Naive thymus-derived CD4-positive, alpha-beta T cell (primary cell): ENCODE data around the gene SBK2. TPM values are rescaled to one million over a fixed set of nuclear protein-coding genes. Genes with fewer than 3 reads are reported as not detected.

Experiments
- ATAC-seq: fragments of 150-1000 bp; cut with Tn5 transposase; 2 replicates; pipeline ENCODE4 v1.10.0; 2021; ENCODE audit warnings: mild to moderate bottlenecking, moderate library complexity
- CTCF ChIA-PET: fragments of 350-600 bp; sonication (Branson Sonifier 250); formaldehyde crosslinking; loops from one replicate; lab custom pipeline; 2021; ENCODE audit warnings: antibody characterized with exemption; lab: Charles Lee
- POLR2A ChIA-PET: fragments of 350-600 bp; sonication (Branson Sonifier 250); formaldehyde crosslinking; loops from one replicate; lab custom pipeline; 2021; ENCODE audit warnings: antibody characterized with exemption, inconsistent platforms; lab: Charles Lee
- DNase-seq, 9 donors: peaks; one replicate each; pipeline versions ENCODE4 v3.0.0 to v3.0.0-alpha.2; 2020 to 2022; ENCODE audit warnings: mixed read lengths in 1 of 9
- H3K27ac ChIP-seq: one replicate; pipeline ENCODE4 v1.7.0; 2013; ENCODE audit warnings: mild to moderate bottlenecking, low read depth, low read length, moderate library complexity
- H3K27me3 ChIP-seq, 2 donors: one replicate each; pipeline ENCODE4 v1.7.0; 2013; ENCODE audit warnings: low read length in 2 of 2, mild to moderate bottlenecking in 2 of 2, moderate library complexity in 2 of 2; ENCODE audit not compliant: control insufficient read depth in 2 of 2, insufficient read depth in 2 of 2
- H3K36me3 ChIP-seq, 3 experiments: 1 replicate in 2 of 3; 2 replicates in 1 of 3; pipeline ENCODE4 v1.7.0; 2013; ENCODE audit warnings: low read length in 3 of 3, mild to moderate bottlenecking in 3 of 3, moderate library complexity in 1 of 3; ENCODE audit not compliant: insufficient read depth in 3 of 3, control insufficient read depth in 2 of 3
- H3K4me1 ChIP-seq, 2 donors: one replicate each; pipeline ENCODE4 v1.7.0; 2013; ENCODE audit warnings: low read length in 2 of 2, mild to moderate bottlenecking in 2 of 2, moderate library complexity in 1 of 2; ENCODE audit not compliant: control insufficient read depth in 2 of 2, insufficient read depth in 2 of 2
- H3K4me3 ChIP-seq: 2 replicates; pipeline ENCODE4 v1.7.0; 2013; ENCODE audit warnings: mild to moderate bottlenecking, low read length
- H3K9me3 ChIP-seq, 3 experiments: 1 replicate in 2 of 3; 2 replicates in 1 of 3; pipeline ENCODE4 v1.7.0; 2013; ENCODE audit warnings: low read length in 3 of 3; ENCODE audit not compliant: control insufficient read depth in 2 of 3
- H3K27ac Mint-ChIP-seq, 9 donors: one replicate each; pipeline ENCODE4 v1.8.0; 2020 to 2022; ENCODE audit warnings: mixed read lengths in 9 of 9, mild to moderate bottlenecking in 8 of 9, moderate library complexity in 5 of 9, inconsistent platforms in 2 of 9
- H3K27me3 Mint-ChIP-seq, 5 donors: one replicate each; pipeline ENCODE4 v1.8.0; 2021 to 2022; ENCODE audit warnings: mixed read lengths in 5 of 5, mild to moderate bottlenecking in 1 of 5
- H3K36me3 Mint-ChIP-seq, 5 donors: one replicate each; pipeline ENCODE4 v1.8.0; 2020 to 2022; ENCODE audit warnings: mixed read lengths in 5 of 5, mild to moderate bottlenecking in 3 of 5, inconsistent platforms in 1 of 5
- H3K4me1 Mint-ChIP-seq, 7 donors: one replicate each; pipeline ENCODE4 v1.8.0; 2020 to 2022; ENCODE audit warnings: mixed read lengths in 7 of 7, mild to moderate bottlenecking in 3 of 7, inconsistent platforms in 1 of 7
- H3K4me3 Mint-ChIP-seq, 10 donors: one replicate each; pipeline ENCODE4 v1.8.0; 2020 to 2022; ENCODE audit warnings: mild to moderate bottlenecking in 10 of 10, mixed read lengths in 10 of 10, moderate library complexity in 6 of 10, inconsistent platforms in 2 of 10
- H3K9me3 Mint-ChIP-seq, 11 donors: one replicate each; pipeline ENCODE4 v1.8.0; 2020 to 2022; ENCODE audit warnings: mixed read lengths in 11 of 11, mild to moderate bottlenecking in 4 of 11, inconsistent platforms in 1 of 11, moderate library complexity in 1 of 11
- intact Hi-C, 2 donors: fragments of 100-400 bp; cut with micrococcal nuclease; formaldehyde crosslinking; loops; one replicate each; pipeline ENCODE4 v1.15.1; 2023
- polyA plus RNA-seq, 2 donors: library from polyadenylated mRNA; unstranded; fragments of 300-500 nt; fragmentation: Illumina TruSeq; gene quantifications; one replicate each; pipeline ENCODE4 v1.2.3, GENCODE V29; 2021
- total RNA-seq, 6 experiments: library from RNA in 5 of 6; stranded (reverse) in 5 of 6; gene quantifications; 1 replicate in 5 of 6; 2 replicates in 1 of 6; pipeline ENCODE4 v1.2.3 and lab custom pipeline; 2021 to 2026

Gene SBK2
- total and polyA plus RNA-seq, 7 experiments from 2014 or later = not detected

GRCh38 chr19:55566823-55567222, 29.9 kb upstream of the SBK2 start:
- intact Hi-C loops = no loop called here
- Histone ChIP-seq H3K9me3 (no peaks in the 10 kb centered on the region), H3K27ac (no peak overlapping the region), H3K4me3 (no peak overlapping the region), H3K4me1 (no peaks in the 10 kb centered on the region), H3K36me3 (no peaks in the 10 kb centered on the region), H3K27me3 (no peaks in the 10 kb centered on the region)
- Mint-ChIP-seq H3K9me3 (peaks cover 0 to 2% (median 0%) of the 10 kb centered on the region in 11 donors), H3K36me3 (peaks cover 0 to 4% (median 0%) of the 10 kb centered on the region in 5 donors), H3K4me3 (no peak overlapping the region), H3K27me3 (peaks cover 0 to 20% (median 6%) of the 10 kb centered on the region in 5 donors), H3K4me1 (no peaks in the 10 kb centered on the region), H3K27ac (no peak overlapping the region)
- no peak for DNase-seq
- POLR2A ChIA-PET = no interaction called here
- CTCF ChIA-PET = no interaction called here
- ATAC-seq = no peak

GRCh38 chr19:55563261-55563690, 26.3 kb upstream of the SBK2 start:
- peaks cover 0 to 4% (median 0%) of the 10 kb centered on the region in 5 donors for H3K36me3 Mint-ChIP-seq
- peaks cover 0 to 24% (median 13%) of the 10 kb centered on the region in 5 donors for H3K27me3 Mint-ChIP-seq
- DNase-seq = no peak
- Histone ChIP-seq H3K9me3 (no peaks in the 10 kb centered on the region), H3K4me3 (no peak overlapping the region), H3K36me3 (no peaks in the 10 kb centered on the region), H3K27me3 (no peaks in the 10 kb centered on the region), H3K4me1 (no peaks in the 10 kb centered on the region), H3K27ac (no peak overlapping the region)
- ChIA-PET POLR2A (no interaction called here), CTCF (no interaction called here)
- no peak overlapping the region for H3K27ac Mint-ChIP-seq
- ATAC-seq = no peak
- H3K9me3 Mint-ChIP-seq = peaks cover 0 to 4% (median 0%) of the 10 kb centered on the region in 11 donors
- intact Hi-C loops = no loop called here
- H3K4me3 Mint-ChIP-seq = no peak overlapping the region
- no peaks in the 10 kb centered on the region for H3K4me1 Mint-ChIP-seq

GRCh38 chr19:55559684-55560083, 22.8 kb upstream of the SBK2 start:
- Histone ChIP-seq H3K36me3 (no peaks in the 10 kb centered on the region), H3K4me3 (no peak overlapping the region), H3K27me3 (no peaks in the 10 kb centered on the region), H3K27ac (no peak overlapping the region), H3K9me3 (no peaks in the 10 kb centered on the region), H3K4me1 (no peaks in the 10 kb centered on the region)
- Mint-ChIP-seq H3K27me3 (peaks cover 0 to 9% (median 2%) of the 10 kb centered on the region in 5 donors), H3K36me3 (peaks cover 0 to 4% (median 0%) of the 10 kb centered on the region in 5 donors), H3K27ac (no peak overlapping the region), H3K4me1 (no peaks in the 10 kb centered on the region), H3K4me3 (no peak overlapping the region), H3K9me3 (peaks cover 0 to 4% (median 0%) of the 10 kb centered on the region in 11 donors)
- DNase-seq (no peak), ATAC-seq (no peak)
- intact Hi-C loops = no loop called here
- ChIA-PET CTCF (interaction anchor here (0.6 kb wide), 1 partner anchor 268 kb away, joined by 5 read pairs; no protein-coding TSS in a partner anchor), POLR2A (interaction anchor here (0.7 kb wide), 1 partner anchor 61 kb away, joined by 3 read pairs; no protein-coding TSS in a partner anchor)

- Histone ChIP-seq H3K9me3 (no peaks in the 10 kb centered on the region), H3K4me3 (no peak overlapping the region), H3K36me3 (no peaks in the 10 kb centered on the region), H3K27me3 (no peaks in the 10 kb centered on the region), H3K4me1 (no peaks in the 10 kb centered on the region), H3K27ac (no peak overlapping the region)
- peaks cover 0 to 2% (median 0%) of the 10 kb centered on the region in 7 donors for H3K4me1 Mint-ChIP-seq
- DNase-seq (no peak), ATAC-seq (no peak)
- no peak overlapping the region for H3K27ac Mint-ChIP-seq
- H3K4me3 Mint-ChIP-seq = no peak overlapping the region
- intact Hi-C loops = no loop called here
- H3K9me3 Mint-ChIP-seq = no peaks in the 10 kb centered on the region
- CTCF ChIA-PET = no interaction called here
- POLR2A ChIA-PET = no interaction called here
- H3K27me3 Mint-ChIP-seq = peaks cover 0 to 14% (median 5%) of the 10 kb centered on the region in 5 donors
- H3K36me3 Mint-ChIP-seq = no peaks in the 10 kb centered on the region
Measured at GRCh38 chr19:55554741-55555152, 17.8 kb upstream of the SBK2 start.

- H3K27me3 Mint-ChIP-seq = peaks cover 0 to 14% (median 5%) of the 10 kb centered on the region in 5 donors
- POLR2A ChIA-PET = no interaction called here
- Histone ChIP-seq H3K4me1 (no peaks in the 10 kb centered on the region), H3K4me3 (no peak overlapping the region), H3K9me3 (no peaks in the 10 kb centered on the region), H3K36me3 (no peaks in the 10 kb centered on the region), H3K27ac (no peak overlapping the region), H3K27me3 (no peaks in the 10 kb centered on the region)
- no peak for ATAC-seq
- CTCF ChIA-PET = no interaction called here
- H3K36me3 Mint-ChIP-seq = no peaks in the 10 kb centered on the region
- no peak overlapping the region for H3K4me3 Mint-ChIP-seq
- intact Hi-C loops = no loop called here
- H3K4me1 Mint-ChIP-seq = peaks cover 0 to 2% (median 0%) of the 10 kb centered on the region in 7 donors
- H3K9me3 Mint-ChIP-seq = no peaks in the 10 kb centered on the region
- H3K27ac Mint-ChIP-seq = no peak overlapping the region
- no peak for DNase-seq
Measured at GRCh38 chr19:55554302-55554701, 17.4 kb upstream of the SBK2 start.

GRCh38 chr19:55553217-55554182, 16.6 kb upstream of the SBK2 start:
- ChIA-PET CTCF (no interaction called here), POLR2A (no interaction called here)
- Histone ChIP-seq H3K27me3 (no peaks in the 10 kb centered on the region), H3K36me3 (no peaks in the 10 kb centered on the region), H3K27ac (no peak overlapping the region), H3K9me3 (no peaks in the 10 kb centered on the region), H3K4me3 (no peak overlapping the region), H3K4me1 (no peaks in the 10 kb centered on the region)
- no peak for ATAC-seq
- intact Hi-C loops = no loop called here
- Mint-ChIP-seq H3K4me3 (no peak overlapping the region), H3K27me3 (peaks cover 0 to 14% (median 5%) of the 10 kb centered on the region in 5 donors), H3K9me3 (no peaks in the 10 kb centered on the region), H3K27ac (no peak overlapping the region), H3K36me3 (no peaks in the 10 kb centered on the region), H3K4me1 (peaks cover 0 to 2% (median 0%) of the 10 kb centered on the region in 7 donors)
- DNase-seq = no peak
